ENCODE results near the gene TCEANC2. TPM values are rescaled to one million over a fixed set of nuclear protein-coding genes. Genes with fewer than 3 reads are reported as not detected.

Gene TCEANC2
- total RNA-seq, 2 experiments from 2014 or later: 2.3 to 2.7 TPM

- Histone ChIP-seq H3K9me3 (ENCODE audit: control insufficient read depth in 1 of 2, insufficient read depth in 1 of 2, low read length in 2 of 2) (no peaks in the 10 kb centered on the region), H3K4me3 (ENCODE audit: low read length) (no peak overlapping the region), H3K36me3 (ENCODE audit: insufficient read depth, low read length) (no peaks in the 10 kb centered on the region), H3K27me3 (ENCODE audit: control insufficient read depth in 1 of 2, insufficient read depth in 2 of 2, low read length in 2 of 2) (no peaks in the 10 kb centered on the region), H3K4me1 (ENCODE audit: insufficient read depth, low read length) (no peaks in the 10 kb centered on the region), H3K27ac (ENCODE audit: low read depth in 1 of 2, low read length in 2 of 2) (no peak overlapping the region)
- ChIA-PET CTCF (interaction anchor here (0.6 kb wide), 1 partner anchor 16 kb away, joined by 3 read pairs; no protein-coding TSS in a partner anchor), POLR2A (no interaction called here)
- DNase-seq (no peak), ATAC-seq (ENCODE audit: poor library complexity) (no peak)
- TF ChIP-seq CTCF (IDR thresholded peaks at IDR 0.05): no peak
- H3K27ac Mint-ChIP-seq: no peak overlapping the region
- no peaks in the 10 kb centered on the region for H3K27me3 Mint-ChIP-seq
- no peak overlapping the region for H3K4me3 Mint-ChIP-seq
- no peaks in the 10 kb centered on the region for H3K9me3 Mint-ChIP-seq
- intact Hi-C loops (cut with DNase I, micrococcal nuclease): no loop called here
- H3K4me1 Mint-ChIP-seq (ENCODE audit: low read depth): no peaks in the 10 kb centered on the region
- H3K36me3 Mint-ChIP-seq (ENCODE audit: low read depth): no peaks in the 10 kb centered on the region
Observed at GRCh38 chr1:54153535-54154439, 100.4 kb downstream of the TCEANC2 start.

Small RNA genes within 50 kb of the gene (microRNA-seq; reads per million reads assigned to microRNA genes)
- 5.1 reads per million, percentile 26 among the genes with 10 or more reads in this experiment for gene MIR4781 (ENCODE audit: borderline microRNAs expressed, borderline replicate concordance)

Other genes with a start within 250 kb of the TCEANC2 start
- 1 to 10 TPM; 5.4 to 8.1 TPM for gene NDC1, start 215.3 kb upstream of the TCEANC2 start, total RNA-seq
- 1 to 10 TPM; 4.3 to 5.5 TPM for gene YIPF1, start 163.8 kb upstream of the TCEANC2 start, total RNA-seq
- gene DIO1, start 159.4 kb upstream of the TCEANC2 start, total RNA-seq: not detected
- gene IFT25, start 107.9 kb upstream of the TCEANC2 start, total RNA-seq: 10 to 100 TPM; 12.7 to 13.9 TPM
- 1 to 10 TPM; 3.9 to 5.0 TPM for gene LRRC42, start 107.3 kb upstream of the TCEANC2 start, total RNA-seq
- gene LDLRAD1, start 35.4 kb upstream of the TCEANC2 start, total RNA-seq: not detected
- 100 to 1,000 TPM; 128 TPM for gene TMEM59, start 404 bp upstream of the TCEANC2 start, total RNA-seq
- gene CDCP2, start 99.4 kb downstream of the TCEANC2 start, total RNA-seq: not detected
- gene CYB5RL, start 146.4 kb downstream of the TCEANC2 start, total RNA-seq: 1 to 10 TPM; 2.0 to 2.1 TPM
- gene MRPL37, start 146.6 kb downstream of the TCEANC2 start, total RNA-seq: 10 to 100 TPM; 24.0 to 24.4 TPM

Data from CD4-positive, alpha-beta T cell (primary cell).